Right renal pelvis (tissue), 4 donors: ENCODE data around the gene MARK2. TPM values are rescaled to one million over a fixed set of nuclear protein-coding genes. Genes with fewer than 3 reads are reported as not detected.
"Not testable (repeated sequence)": the region's sequence is repeated elsewhere in the genome, so short reads cannot be mapped to it uniquely, and the experiment has no call there.

Experiments
- DNase-seq, 4 donors: peaks; one replicate each; pipeline ENCODE4 v3.0.0-alpha.2; 2013; ENCODE audit warnings: low read depth in 4 of 4, low spot score in 3 of 4, missing footprints in 1 of 4
- polyA plus RNA-seq, 4 donors: library from polyadenylated mRNA; unstranded; fragments of 120-200 nt; gene quantifications; one replicate each; pipeline ENCODE4 v1.2.1, GENCODE V29; 2013; ENCODE audit not compliant: insufficient read length in 4 of 4

The MARK2 gene
- 10 to 100 TPM; 31.5 to 39.5 (median 36.9) TPM for polyA plus RNA-seq

DNA sequence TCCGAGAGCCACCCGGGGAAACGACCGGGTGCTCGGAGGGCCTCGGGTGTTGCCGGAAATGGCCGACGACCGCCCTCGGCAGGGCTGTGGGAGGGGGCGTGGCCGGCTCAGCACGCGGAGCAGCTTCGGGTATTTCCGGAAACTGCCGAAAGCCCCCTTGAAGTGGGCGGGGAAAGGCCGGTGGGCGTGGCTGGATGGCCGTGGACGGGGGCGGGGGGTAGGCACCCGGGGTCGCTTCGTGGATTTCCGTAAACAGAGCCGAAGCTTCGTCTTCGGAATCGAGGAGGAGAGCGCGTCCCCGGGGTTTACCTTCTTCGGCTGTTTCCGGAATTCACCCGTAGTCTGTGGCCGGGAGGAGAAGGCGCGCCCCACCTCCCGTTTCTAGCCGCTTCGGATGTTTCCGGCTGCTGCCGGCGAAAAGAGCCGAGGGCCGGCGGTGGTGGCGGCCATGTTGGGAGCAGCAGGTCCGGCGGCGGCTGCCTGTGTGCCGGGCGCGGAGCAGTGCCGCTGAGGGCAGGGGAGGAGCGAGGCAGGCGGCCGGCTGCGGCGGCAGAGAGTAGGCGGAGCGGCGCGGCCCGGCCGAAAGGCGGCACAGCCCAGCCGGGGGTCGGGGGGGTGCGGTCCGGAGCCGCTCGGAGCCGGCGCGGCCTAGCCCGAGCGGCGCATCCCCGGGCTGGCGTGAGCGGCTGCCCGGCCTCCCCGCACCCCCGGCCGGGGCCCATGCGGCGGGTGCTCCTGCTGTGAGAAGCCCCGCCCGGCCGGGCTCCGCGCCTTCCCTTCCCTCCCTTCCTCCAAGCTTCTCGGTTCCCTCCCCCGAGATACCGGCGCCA lies at the start of gene MARK2:
Gene MARK2 (plus strand): TSS at position 433 of the 830 bp plus-strand sequence. CDS start 397 bp downstream, at position 830.
- peak; percentile 96 to 100 (median 98) for DNase-seq

DNA sequence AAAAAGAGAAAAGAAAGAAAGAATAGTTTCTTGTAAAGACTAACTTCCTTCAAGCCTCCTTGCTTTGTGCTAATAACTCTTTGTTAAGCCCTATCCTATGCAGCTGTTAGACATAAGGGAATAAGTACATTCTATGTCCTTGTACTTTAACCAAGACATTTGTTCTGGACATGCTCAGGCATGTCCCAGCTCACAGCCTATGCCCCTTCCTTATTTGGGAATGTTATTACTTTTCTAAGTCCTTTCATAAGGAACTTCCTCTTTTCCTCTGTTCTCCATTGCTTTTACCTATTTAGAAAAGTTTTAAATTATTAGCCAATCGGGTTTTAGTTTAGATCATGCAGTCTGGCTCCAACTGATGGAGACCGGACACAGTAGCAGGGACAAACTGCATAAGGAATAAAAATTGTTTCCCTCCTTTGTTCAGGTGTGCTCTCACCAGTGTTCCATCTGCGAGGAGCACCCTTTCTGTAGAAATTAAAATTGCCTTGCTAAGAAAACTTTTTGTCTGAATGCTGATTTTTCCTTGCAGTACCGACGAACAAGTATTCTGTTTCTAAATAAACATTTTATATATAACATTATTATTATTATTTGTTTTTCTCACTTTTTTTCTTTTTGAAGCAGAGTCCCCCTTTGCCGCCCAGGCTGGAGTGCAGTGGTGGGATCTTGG lies 47.3 kb upstream of the MARK2 start:
- no peak for DNase-seq

DNA sequence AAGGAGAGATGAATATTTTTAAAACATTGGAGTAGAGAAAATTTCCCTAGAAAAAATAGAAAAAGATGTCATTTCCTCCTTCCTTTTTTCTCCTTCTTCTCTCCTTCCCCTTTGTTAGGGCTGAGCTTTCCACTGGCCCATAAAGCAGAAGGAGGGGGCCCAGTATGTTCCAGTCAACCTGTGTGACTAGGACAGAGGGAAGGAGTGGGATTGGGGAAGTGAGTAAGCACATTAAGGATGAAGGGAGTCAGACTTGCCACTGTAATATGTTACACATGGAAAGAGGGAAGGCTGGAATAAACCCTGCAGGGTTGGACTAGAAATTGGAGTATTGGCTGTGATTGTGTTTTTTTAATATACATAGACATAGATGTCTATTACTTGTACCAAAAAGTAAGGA lies 45.7 kb upstream of the MARK2 start:
- no peak for DNase-seq

DNA sequence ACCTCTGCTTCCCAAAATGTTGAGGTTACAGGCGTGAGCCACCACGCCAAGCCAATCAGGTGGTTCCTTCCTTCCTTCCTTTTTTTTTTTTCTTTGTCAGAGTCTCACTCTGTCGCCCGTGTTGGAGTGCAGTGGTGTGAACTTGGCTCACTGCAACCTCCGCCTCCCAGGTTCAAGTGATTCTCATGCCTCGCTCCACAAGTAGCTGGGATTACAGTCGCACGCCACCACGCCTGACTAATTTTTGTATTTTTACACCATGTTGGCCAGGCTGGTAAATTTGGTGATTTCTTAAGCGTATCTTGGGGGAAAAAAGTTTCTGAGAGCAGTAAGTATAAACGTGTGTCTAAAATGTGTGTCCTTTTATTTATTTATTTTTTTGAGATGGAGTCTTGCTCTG lies 43.8 kb upstream of the MARK2 start:
- no peak for DNase-seq

DNA sequence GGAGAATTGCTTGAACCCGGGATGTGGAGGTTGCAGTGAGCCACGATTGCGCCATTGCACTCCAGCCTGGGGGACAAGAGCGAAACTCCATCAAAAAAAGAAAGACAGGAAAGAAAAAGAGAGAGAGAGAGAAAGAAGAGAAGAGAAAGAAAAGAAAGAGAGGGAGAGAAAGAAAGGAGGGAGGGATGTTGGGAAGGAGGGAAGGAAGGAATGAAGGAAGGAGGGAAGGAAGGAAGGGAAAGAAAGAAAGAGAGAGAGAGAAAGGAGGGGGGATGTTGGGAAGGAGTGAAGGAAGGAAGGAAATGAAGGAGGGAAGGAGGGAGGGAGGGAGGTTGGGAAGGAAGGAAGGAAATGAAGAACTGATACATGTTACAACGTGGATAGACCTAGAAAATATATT lies 38.0 kb upstream of the MARK2 start:
- no peak for DNase-seq

DNA sequence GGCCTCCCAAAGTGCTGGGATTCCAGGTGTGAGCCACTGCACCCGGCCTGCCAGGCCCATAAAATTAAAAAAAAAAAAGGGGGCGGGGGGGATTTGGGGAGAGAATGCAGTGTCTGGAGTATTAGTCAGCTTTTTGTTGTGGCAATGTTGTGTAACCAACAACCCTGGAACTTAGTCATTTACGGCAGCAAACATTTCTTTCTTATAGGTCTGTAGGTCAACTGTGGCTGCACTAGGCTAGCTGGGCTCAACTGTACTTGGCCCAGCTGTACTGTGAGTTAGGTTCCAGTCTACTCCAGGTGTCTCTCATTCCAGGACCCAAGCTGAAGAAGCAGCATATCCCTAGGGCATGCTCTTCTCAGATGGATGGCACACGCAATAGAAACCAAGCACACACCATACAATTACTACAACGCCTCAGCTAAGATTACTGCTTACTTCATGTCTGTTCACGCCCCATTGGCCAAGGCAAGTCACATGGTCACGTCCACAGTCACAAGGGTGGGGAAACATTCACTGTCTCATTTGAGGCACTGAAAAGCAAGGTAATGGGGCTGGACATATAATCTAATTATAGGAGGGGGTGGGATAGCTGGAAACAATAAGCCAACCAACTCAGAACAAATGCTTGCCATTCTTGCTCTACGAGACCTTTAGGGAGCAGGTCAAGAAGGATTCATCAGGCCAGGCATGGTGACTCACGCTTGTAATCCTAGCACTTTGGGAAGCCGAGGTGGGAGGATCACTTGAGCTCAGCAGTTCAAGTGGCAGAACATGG lies 36.1 kb upstream of the MARK2 start:
- no peak for DNase-seq

DNA sequence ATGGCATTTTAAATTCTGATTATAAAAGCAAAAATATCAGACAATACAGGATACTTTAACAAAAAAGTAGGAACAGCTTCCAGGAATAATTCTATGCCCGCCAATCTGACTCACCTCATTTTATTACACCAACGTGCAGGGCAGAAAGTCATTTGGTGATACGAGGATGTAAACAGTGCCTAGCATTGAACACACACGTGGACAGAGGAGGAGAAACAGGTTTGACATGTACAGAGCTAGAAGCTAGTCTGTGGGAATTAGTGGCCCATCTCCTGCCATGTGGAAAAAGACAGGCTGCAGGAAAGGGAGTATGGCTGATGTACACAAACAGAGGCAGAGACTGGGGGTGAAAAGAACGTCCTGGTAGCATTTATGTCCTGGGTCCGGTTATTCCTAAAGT lies 34.7 kb upstream of the MARK2 start:
- no peak for DNase-seq

DNA sequence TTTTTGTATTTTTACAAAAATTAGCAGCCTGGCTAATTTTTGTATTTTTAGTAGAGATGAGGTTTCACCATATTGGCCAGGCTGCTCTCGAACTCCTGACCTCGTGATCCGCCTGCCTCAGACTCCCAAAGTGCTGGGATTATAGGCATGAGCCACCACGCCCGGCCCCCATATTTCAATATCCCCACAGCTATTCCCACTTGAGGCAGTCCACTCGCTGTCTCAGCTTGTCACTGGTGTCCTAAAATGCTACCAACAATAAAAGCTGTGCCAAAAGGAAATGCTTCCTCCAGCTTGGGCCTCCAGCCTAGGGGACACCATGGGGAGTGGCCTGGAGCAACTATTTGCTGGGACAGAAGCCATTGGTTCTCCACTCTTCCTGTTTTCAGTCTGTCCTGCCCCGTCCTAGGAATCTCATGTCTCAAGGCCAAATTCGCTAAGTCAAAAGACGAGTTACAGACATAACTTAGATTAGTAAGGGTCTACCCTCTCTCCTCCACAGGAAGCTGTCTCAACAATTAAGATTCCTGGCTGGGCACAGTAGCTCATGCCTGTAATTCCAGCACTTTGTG lies 33.0 kb upstream of the MARK2 start:
- DNase-seq = no peak

DNA sequence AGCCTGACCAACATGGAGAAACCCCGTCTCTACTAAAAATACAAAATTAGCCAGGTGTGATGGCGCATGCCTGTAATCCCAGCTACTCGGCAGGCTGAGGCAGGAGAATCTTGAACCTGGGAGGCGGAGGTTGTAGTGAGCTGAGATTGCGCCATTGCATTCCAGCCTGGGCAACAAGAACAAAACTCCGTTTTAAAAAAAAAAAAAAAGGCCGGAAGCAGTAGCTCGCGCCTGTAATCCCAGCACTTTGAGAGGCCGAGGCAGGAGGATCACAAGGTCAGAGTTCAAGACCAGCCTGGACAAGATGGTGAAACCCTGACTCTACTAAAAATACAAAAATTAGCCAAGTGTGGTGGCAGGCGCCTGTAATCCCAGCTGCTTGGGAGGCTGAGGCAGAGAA lies 28.5 kb upstream of the MARK2 start:
- not testable (repeated sequence) for DNase-seq

DNA sequence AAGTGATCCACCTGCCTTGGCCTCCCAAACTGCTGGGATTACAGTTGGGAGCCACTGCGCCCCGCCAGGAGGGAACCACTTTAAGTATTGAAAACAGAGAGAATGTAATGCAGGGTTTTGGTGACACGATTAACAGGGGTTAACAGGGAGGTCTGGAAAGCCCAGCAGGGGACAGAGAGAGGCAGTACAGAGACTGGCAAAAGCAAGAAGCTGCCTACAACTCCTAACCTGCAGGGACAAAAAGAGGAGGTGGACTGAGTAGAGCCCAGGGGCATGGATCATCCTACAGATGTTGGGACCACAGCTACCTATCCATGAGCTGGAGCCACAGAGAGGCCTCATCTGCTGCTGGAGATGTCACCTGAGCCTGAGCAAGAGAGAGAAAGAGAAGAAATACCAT lies 27.4 kb upstream of the MARK2 start:
- no peak for DNase-seq

DNA sequence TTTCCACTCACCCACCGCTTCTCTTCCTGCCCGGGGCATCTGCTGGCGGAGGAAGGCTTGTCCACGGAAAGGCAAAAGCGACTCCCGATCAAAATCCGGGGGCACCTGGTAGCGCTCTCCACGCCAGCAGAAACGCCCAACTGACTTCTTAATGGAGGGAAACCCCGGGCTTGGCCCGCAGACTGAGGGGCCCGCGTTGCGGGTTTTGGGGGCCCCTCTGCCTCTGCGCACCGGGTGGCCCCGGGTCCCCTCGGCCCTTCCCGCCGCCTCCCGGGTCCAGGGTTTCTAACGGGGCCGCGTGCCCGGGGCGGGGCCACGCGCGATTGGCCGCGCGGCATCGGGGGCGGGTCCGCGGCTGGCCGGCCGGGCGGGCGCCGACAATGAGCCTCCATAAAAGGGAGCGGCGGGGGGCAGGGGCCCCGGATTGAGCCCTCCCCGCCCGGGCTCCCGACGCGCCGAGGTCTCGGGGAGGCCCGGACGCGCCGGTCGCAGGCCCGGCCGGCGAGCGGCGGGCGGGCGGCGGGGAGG lies 25.8 kb upstream of the MARK2 start, which contains the start of gene SPINDOC:
Gene SPINDOC (plus strand): TSS at position 422 of the 528 bp plus-strand sequence. CDS start 231 bp downstream, outside the sequence.
- DNase-seq = peak in 3 of 4 donors; percentile 48 to 58 (median 50)

DNA sequence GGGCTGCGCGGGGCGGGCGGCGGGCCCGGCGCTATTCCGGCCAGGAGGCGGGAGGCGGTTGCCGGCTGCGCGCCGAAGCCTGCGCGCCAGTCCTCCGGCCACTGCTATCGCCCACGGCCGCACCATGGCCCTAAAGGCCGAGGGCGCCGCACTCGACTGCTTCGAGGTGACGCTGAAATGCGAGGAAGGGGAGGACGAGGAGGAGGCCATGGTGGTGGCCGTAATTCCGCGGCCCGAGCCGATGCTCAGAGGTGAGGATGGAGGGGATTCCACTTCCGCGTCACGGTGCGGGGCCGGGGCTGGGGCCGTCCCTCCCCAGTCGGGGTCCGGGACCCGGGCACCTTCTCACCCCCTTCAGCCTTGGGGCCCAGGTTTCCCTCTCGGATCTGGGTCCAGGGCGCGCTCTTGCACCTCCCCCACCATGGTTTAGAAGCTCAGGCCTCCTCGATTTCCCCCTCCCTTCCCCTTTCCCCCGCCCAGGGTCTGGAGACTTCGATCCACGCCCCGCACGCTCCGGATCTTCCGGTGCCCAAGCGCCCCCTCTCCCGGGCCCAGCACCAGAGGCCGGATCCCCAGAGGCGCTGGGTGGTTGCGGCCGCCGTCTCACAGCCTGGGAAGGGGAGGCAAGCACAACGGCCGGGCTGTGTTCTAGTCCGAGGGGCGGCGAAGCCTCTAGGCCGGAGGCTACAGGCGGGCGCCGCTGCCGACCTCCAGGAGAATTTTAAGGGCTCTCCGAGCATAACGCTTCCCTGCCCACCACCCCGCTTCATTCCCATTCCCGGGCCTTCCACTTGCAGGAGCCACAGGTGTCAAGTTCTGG lies 25.1 kb upstream of the MARK2 start:
- DNase-seq = peak in 1 of 4 donors; percentile 42

DNA sequence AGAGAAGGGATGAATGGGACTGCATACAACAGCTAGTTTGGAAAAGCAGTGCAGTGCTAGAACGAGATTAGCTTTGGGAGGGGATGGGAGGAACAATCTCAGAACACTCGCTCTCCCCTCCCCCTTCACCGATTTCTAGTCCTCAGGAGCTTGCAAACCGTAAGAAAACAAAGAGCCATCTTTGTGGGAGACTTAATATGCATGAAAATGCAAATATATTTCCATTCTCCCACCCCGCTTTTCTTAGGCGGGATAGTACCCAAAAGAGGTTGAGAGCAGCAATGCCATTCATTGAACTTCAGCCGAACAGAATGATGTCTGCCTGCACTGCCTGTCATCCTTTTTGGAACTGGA lies 24.6 kb upstream of the MARK2 start:
- DNase-seq = no peak

DNA sequence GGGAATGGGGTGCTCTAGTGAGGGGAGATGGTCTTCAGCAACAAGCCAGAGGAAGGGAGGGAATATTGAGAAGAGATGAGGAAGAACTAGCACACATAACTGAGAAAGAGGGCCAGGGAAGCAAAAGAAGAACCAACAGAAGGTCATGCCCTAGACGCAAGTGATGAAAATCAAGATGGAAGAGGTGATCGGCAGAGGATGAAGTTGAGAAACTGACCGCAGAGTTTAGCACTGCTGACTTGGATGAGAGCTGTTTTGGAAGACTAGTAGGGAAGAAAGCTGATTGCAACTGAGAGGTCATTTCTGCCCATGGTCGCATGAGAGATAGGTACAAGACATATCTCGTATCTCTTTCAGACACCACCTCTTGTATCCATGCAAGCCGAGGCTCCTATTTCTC lies 22.7 kb upstream of the MARK2 start:
- DNase-seq = no peak

DNA sequence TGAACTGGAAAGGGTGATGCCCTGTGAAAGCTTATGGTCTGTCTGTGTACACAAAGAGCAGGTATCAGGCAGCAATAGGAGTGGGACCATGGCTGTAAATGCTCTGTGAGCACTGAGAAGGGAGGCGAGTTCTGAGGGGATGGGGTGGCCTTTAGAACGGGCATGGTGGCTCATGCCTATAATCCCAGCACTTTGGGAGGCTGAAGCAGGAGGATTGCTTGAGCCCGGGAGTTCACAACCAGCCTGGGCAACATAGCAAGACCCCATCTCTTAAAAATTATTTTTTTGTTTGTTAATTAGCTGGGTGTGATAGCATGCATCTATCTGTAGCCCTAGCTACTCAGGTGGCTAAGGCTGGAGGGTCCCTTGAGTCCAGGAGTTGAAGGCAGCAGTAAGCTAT lies 22.2 kb upstream of the MARK2 start:
- no peak for DNase-seq

DNA sequence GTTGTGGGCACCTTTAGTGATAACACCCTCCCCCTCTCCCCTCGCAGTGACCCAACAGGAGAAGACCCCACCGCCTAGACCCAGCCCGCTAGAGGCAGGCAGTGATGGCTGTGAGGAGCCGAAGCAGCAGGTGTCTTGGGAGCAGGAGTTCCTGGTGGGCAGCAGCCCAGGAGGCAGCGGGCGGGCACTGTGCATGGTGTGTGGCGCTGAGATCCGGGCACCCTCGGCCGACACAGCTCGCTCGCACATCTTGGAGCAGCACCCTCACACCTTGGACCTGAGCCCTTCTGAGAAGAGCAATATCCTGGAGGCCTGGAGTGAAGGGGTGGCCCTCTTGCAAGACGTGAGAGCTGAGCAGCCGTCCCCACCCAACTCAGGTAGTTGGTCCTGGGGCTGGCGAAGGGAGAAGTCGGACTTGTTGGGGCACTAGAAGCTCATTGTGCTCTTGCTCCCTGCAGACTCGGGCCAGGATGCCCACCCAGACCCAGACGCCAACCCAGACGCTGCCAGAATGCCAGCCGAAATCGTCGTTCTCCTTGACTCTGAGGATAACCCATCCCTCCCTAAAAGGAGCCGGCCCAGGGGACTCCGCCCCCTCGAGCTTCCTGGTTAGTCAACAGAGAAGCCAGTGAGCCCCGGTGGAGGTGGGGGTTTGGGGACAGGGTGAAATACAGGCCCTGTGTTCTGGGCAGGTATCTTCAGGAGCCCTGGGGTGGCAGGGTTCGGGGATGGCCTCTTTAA lies 21.0 kb upstream of the MARK2 start:
- DNase-seq = no peak

DNA sequence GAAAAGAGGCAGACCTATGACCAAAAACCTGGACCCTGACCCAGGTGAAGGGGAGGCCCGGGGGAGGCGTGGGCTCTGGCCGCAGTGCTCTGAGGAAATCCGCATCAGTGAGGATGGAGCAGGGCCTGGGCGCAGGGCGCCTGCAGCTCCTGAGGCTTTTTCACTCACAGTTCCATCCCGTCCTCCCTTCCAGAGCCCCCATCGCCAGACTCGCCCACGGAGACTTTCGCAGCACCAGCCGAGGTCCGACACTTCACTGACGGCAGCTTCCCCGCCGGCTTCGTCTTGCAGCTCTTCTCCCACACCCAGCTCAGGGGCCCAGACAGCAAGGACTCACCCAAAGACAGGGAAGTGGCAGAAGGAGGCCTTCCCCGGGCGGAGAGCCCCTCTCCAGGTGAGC lies 20.3 kb upstream of the MARK2 start:
- no peak for DNase-seq

DNA sequence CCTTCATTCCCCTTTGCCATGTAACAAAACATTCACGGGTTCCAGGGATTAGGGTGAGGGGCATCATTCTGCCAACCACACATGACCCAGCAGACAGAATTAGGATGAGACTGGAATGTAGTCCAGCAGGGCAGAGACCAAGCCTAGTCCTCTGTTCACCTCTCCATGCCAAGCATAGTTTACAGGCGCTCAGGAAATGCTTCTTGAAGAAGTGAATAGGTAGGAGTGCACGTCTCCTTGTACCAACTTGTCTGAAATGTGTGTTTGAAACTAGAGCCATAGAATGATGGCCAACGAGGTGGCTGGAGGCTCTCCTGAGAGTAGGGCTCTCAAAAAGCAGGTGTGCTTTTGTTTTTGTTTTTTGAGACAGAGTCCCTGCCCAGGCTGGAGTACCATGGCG lies 17.5 kb upstream of the MARK2 start:
- no peak for DNase-seq
